Loucy (cell line): Measurements from ENCODE around the gene FGF12.

ENCODE experiments used
- EZH2phosphoT487 ChIP-seq: fragments of 200-600 bp; IDR thresholded peaks from 2 replicates; pipeline ENCODE4 v1.6.1; 2018; ENCODE audit warnings: antibody characterized with exemption, mild to moderate bottlenecking, moderate library complexity, borderline replicate concordance
- TF ChIP-seq, protein P1 (sequence below): fragments of 200-600 bp; sonication (generic); conservative IDR thresholded peaks from 2 replicates; pipeline ENCODE4 v1.5.1; 2014; ENCODE audit warnings: mild to moderate bottlenecking, antibody characterized with exemption, low read length

DNA sequence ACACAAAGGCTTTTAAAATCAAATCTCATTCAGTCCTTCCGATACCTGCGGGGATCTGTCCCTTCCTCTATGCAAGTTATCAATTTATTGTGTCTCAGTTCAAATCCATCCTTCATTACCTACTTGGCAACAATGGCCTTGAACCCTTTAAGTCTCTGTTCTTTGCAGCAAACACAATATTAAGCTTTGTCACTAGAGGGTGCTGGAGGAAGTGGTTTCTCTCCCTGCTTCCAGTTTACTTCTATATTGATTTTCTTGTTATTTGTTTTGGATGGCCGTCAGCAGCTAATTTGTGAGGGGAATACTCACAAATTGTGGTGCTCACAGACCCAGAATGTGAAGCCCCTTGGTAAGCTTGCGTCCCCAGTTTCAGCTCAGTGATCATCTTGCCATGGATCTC lies 278.3 kb downstream of the FGF12 start:
- TF ChIP-seq, protein P1, sequence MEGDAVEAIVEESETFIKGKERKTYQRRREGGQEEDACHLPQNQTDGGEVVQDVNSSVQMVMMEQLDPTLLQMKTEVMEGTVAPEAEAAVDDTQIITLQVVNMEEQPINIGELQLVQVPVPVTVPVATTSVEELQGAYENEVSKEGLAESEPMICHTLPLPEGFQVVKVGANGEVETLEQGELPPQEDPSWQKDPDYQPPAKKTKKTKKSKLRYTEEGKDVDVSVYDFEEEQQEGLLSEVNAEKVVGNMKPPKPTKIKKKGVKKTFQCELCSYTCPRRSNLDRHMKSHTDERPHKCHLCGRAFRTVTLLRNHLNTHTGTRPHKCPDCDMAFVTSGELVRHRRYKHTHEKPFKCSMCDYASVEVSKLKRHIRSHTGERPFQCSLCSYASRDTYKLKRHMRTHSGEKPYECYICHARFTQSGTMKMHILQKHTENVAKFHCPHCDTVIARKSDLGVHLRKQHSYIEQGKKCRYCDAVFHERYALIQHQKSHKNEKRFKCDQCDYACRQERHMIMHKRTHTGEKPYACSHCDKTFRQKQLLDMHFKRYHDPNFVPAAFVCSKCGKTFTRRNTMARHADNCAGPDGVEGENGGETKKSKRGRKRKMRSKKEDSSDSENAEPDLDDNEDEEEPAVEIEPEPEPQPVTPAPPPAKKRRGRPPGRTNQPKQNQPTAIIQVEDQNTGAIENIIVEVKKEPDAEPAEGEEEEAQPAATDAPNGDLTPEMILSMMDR = peak; percentile 63
- TF ChIP-seq EZH2phosphoT487 = no peak
